ENCODE measurements around the gene SLC25A45.

SLC25A45 gene

DNA sequence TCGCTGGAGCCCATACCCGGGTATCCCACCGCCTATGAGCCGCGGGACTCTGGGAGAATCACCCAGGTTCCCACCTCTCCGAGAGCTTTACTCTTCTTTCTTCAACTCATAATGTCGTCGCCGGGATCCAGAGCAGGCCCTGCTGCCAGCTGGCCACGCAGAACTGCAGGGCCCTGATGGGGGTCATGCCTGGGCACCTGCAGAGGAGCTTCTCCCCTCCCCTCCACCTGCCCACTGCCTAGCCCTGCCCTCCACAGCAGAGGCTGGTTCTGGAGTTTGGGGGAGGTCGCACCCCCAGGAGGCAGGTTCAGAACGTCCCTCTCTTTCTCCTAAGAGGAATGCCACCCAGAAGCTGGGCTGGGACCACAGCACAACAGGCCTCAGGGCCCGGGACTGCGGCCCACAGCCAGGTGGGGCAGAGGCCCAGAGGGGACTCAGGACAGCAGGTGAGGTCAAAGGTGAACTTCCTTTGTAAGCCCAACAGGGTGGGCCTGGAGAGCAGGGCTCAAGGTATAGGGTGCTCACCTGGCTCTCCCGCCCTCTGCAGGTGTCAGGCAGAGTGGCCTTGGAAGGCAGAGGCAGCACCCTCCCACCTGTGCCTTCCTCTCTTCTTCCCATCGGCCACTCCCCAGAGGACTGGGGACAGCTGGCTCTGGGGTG is 1.9 kb downstream of the SLC25A45 start:
- Histone ChIP-seq H3K27me3 (ENCODE audit: insufficient read depth, low read length) (peaks cover 5% of the 10 kb centered on the region), H3K36me3 (ENCODE audit: insufficient read depth, low read length) (no peaks in the 10 kb centered on the region), H3K9me3 (ENCODE audit: low read length) (no peaks in the 10 kb centered on the region), H2AFZ (ENCODE audit: low read depth, low read length) (no peak overlapping the region), H3K4me1 (ENCODE audit: insufficient read depth, low read length) (peaks cover 15% of the 10 kb centered on the region), H3K4me3 (ENCODE audit: low read length) (no peak overlapping the region)

DNA sequence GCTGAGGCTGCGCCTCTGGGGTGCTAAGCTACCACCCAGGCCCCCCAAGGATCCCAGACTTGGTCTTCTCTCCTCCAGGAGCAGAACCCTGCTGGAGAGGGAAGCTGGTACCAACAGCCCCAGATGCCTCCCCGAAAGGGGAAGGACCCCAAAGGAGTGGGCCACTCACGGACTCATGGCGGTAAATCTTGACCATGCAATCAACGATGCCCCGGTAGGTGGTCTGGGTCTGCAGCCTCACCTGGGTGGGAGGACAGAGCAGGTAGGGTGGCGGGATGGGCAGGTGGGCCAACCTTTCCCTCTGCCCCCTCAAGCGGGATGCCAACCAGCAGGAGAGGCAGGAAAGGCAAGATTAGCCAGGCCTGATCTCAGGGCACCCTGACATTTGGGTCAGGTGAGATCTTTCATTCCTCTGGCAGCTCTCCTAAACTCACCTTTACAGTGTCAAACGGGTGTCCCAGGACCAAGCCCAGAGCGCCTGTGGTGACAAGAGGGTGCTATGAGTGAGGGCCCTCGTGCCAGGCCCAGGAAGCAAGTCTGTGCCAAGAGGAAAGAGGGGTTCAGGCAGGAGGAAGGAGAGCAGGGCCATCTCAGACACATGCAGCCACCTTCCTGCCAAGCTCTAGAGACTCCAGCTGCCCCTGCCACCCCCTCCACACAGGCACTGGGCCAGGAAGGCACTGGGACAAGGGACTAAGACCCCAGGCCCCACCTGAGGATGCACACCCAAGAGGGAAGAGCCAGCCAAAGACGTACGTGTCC is 2.6 kb downstream of the SLC25A45 start:
- no peak overlapping the region for H2AFZ ChIP-seq (ENCODE audit: low read depth, low read length)
- no peaks in the 10 kb centered on the region for H3K36me3 ChIP-seq (ENCODE audit: insufficient read depth, low read length)
- no peak overlapping the region for H3K4me3 ChIP-seq (ENCODE audit: low read length)
- no peaks in the 10 kb centered on the region for H3K9me3 ChIP-seq (ENCODE audit: low read length)
- H3K4me1 ChIP-seq (ENCODE audit: insufficient read depth, low read length), result peaks cover 15% of the 10 kb centered on the region
- H3K27me3 ChIP-seq (ENCODE audit: insufficient read depth, low read length), result peaks cover 5% of the 10 kb centered on the region

DNA sequence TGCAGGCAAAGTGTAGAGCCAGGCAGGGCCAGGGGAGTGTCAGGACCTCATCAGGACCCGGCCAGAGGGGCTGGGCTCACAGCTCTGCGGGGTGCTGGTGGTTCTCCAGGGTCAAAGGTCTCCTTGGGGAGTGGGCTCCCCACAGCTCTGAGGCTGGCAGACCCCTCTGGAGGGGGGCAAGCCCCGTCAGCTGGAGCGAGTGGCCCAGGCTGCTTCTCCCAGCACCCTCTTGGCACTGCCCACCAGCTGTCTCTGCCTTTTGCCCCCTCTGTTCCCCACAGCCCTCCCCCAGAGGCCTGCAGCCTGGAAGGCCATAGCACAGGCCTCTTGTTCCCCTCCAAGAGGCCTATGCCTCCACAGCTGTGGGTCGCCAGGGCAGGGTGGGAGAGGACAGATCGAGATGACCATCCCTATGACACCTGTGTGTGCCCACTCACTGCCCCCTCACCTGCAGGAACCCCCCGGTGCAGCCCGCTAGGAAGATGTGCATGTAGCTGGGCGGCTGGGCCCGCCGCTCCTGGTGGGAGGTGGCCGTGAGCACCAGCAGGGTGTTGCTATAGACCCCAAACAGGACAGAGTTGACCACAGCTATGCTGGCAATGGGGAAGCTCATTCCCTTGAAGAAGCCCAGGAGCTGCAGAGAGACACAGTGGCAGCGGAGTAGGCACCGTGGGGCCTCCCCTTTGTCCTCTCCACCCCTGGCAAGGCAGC is 3.4 kb downstream of the SLC25A45 start:
- no peaks in the 10 kb centered on the region for H3K36me3 ChIP-seq (ENCODE audit: insufficient read depth, low read length)
- no peak overlapping the region for H2AFZ ChIP-seq (ENCODE audit: low read depth, low read length)
- H3K27me3 ChIP-seq (ENCODE audit: insufficient read depth, low read length), result peaks cover 5% of the 10 kb centered on the region
- no peak overlapping the region for H3K4me3 ChIP-seq (ENCODE audit: low read length)
- H3K4me1 ChIP-seq (ENCODE audit: insufficient read depth, low read length), result peaks cover 15% of the 10 kb centered on the region
- no peaks in the 10 kb centered on the region for H3K9me3 ChIP-seq (ENCODE audit: low read length)

DNA sequence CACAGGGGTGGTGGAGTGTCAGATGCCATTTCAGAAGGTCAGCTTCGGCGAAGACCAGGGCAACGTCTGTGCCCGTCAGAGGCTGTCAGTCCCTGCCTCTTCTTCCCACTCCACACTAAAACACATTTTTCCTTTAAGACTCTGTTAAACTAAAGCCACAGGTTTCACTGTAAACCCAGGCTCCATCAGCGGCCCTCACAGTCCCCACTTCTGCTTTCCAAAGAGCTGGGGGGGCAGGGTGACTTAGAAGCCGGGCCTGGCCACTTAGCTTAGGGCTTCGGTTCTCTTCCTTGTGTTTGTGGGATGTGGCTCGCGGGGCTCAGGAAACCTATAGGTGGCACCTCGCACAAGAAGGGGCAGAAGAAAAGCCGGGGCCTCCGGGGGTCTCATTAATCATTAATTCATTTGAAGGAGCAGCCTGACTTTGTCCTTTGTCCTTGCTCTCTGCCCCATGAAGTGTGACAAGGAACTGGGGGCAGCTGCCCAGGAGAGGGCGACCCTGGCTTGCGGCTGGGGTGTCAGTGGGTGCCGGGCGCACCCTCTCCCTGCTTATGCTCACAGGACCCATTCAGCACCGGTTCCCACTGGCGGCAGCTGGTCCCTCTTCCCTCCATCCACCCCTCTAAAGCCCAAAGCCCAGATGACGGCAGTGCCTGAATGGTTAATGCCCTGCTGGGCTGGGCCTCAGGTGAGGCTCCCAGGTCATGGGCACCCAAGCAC is 4.1 kb downstream of the SLC25A45 start:
- Histone ChIP-seq H3K27me3 (ENCODE audit: insufficient read depth, low read length) (peaks cover 5% of the 10 kb centered on the region), H3K9me3 (ENCODE audit: low read length) (no peaks in the 10 kb centered on the region), H3K4me1 (ENCODE audit: insufficient read depth, low read length) (peaks cover 15% of the 10 kb centered on the region)

DNA sequence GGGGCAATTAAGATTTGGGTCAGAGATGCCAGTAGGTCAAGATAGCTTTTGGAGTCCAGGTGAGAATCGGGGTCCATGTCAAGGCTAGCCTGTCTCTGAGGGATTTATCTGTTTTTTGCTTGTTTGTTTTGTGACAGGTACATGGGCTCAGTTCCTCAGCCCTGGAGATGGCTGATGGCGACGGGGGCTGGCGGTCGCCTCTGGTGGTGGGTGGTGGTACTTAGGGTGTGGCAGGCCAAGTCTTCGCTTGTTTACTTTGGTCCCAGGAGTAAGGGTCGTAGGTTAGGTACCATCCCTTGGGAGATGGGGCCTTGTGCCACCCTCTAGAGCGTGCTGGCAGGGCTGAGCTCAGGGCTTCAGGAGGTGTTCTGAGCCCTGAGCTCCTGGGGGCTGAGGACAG is 4.7 kb downstream of the SLC25A45 start:
- H2AFZ ChIP-seq (ENCODE audit: low read depth, low read length), result no peak overlapping the region
- H3K27me3 ChIP-seq (ENCODE audit: insufficient read depth, low read length), result peaks cover 5% of the 10 kb centered on the region
- no peaks in the 10 kb centered on the region for H3K36me3 ChIP-seq (ENCODE audit: insufficient read depth, low read length)
- peaks cover 14% of the 10 kb centered on the region for H3K4me1 ChIP-seq (ENCODE audit: insufficient read depth, low read length)
- H3K4me3 ChIP-seq (ENCODE audit: low read length), result no peak overlapping the region
- no peaks in the 10 kb centered on the region for H3K9me3 ChIP-seq (ENCODE audit: low read length)

More for the DNA sequence above, 4.1 kb downstream of the SLC25A45 start:
- no peak overlapping the region for H2AFZ ChIP-seq (ENCODE audit: low read depth, low read length)
- no peaks in the 10 kb centered on the region for H3K36me3 ChIP-seq (ENCODE audit: insufficient read depth, low read length)
- H3K4me3 ChIP-seq (ENCODE audit: low read length), result no peak overlapping the region

DNA sequence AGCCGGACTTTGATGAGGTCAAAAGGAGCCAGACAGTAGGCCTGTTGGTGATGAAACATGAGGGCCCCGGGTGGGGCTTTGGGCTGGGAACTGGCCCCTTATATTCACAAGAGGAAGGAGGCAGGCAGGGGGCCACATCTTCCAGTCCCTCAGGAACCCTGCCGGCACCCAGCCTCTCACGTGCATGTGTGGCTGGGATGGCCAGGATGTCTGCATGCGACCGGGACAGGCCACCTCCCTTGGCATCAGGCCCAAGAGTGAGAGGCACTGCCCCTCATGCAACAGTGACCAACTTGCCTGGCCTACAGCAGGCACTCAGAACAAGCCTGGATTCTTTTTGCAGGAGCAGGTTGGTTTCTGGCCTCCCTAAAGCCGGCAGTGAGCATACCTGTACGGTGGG is 5.4 kb downstream of the SLC25A45 start:
- Histone ChIP-seq H3K27me3 (ENCODE audit: insufficient read depth, low read length) (peaks cover 5% of the 10 kb centered on the region), H2AFZ (ENCODE audit: low read depth, low read length) (no peak overlapping the region), H3K4me3 (ENCODE audit: low read length) (no peak overlapping the region), H3K36me3 (ENCODE audit: insufficient read depth, low read length) (no peaks in the 10 kb centered on the region), H3K4me1 (ENCODE audit: insufficient read depth, low read length) (peaks cover 6% of the 10 kb centered on the region), H3K9me3 (ENCODE audit: low read length) (no peaks in the 10 kb centered on the region)

DNA sequence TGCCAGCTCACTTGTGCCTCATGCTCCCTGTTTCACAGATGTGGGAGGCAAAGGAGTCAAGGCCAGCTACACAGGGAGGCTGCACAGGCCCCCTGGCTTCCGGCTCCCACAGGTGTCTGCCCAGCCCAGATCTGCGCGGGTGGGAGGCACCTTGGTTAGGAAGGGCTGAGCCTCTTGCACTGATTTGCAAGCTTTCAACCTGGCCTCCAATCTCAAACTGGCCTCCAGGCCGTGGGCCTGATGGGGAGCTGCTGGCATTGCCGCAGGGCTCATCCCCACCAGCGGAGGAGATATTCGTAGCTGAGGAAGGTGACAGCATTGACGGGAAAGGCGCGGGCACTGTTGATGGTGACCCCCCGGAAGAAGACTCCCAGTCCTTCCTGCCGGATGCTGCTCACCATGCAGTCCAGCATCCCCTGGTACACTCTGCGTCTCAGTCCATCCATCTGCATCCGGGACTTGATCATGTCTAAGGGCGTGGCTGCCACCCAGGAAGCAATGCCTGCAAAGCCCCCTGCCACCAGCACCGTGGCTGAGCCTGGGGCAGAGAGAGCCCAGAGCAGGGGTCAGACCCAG is 6.2 kb downstream of the SLC25A45 start:
- H3K4me3 ChIP-seq (ENCODE audit: low read length), result no peak overlapping the region
- H3K4me1 ChIP-seq (ENCODE audit: insufficient read depth, low read length), result peaks cover 2% of the 10 kb centered on the region
- no peaks in the 10 kb centered on the region for H3K36me3 ChIP-seq (ENCODE audit: insufficient read depth, low read length)
- H3K9me3 ChIP-seq (ENCODE audit: low read length), result no peaks in the 10 kb centered on the region
- peaks cover 5% of the 10 kb centered on the region for H3K27me3 ChIP-seq (ENCODE audit: insufficient read depth, low read length)
- no peak overlapping the region for H2AFZ ChIP-seq (ENCODE audit: low read depth, low read length)

DNA sequence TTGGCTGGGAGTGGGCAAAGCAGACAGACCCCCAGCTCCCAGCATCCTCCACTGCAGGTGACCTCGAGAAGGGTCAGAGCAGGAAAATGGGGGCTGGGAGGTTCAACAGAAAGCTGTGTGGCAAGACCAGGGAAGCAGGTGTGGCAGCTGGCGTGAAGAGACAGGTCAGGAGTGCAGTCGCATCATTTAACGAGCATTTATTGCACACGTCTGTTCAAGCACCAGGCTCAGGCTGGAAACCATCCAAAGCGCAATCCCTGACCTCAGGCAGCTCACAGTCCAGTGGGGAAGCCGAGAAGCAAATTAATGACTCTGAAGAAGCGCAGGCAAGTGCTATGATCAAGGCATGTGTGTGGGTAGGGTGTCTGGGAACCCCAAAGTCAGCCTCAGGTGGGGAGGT is 7.4 kb downstream of the SLC25A45 start:
- Histone ChIP-seq H3K27me3 (ENCODE audit: insufficient read depth, low read length) (peaks cover 5% of the 10 kb centered on the region), H2AFZ (ENCODE audit: low read depth, low read length) (no peak overlapping the region), H3K9me3 (ENCODE audit: low read length) (no peaks in the 10 kb centered on the region), H3K4me3 (ENCODE audit: low read length) (no peak overlapping the region), H3K4me1 (ENCODE audit: insufficient read depth, low read length) (peaks cover 2% of the 10 kb centered on the region), H3K36me3 (ENCODE audit: insufficient read depth, low read length) (no peaks in the 10 kb centered on the region)

DNA sequence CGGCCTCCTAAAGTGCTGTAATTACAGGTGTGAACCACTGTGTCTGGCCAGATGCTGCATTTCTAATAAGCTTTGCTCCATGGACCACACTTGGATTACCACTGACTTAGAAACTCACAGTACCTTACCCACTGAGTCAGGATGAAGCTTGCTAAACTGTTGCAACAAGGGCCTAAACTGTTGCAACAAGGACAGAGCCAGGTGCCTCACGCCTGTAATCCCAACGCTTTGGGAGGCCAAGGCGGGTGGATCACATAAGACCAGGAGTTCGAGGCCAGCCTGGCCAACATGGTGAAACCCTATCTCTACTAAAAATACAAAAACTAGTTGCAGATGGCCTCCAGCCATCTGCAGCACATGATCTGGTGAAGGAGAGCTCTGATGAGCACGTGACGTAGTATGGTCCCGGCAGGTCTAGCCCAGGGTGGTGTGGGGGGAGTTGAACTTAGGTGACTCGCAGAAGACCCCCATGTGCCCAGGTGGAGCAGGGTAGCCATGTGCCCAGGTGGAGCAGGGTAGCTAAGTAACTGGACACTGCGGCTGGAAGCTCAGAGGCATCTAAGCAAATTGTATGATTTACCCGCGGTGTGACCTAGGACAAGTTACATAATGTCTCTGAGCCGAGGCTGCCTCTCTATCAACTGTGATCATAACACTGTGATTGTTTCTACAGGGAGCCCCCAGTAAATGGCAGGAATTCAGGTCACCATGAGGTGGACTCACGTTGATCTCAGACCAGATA is 8.4 kb downstream of the SLC25A45 start:
- no peaks in the 10 kb centered on the region for H3K9me3 ChIP-seq (ENCODE audit: low read length)
- no peak overlapping the region for H2AFZ ChIP-seq (ENCODE audit: low read depth, low read length)
- H3K36me3 ChIP-seq (ENCODE audit: insufficient read depth, low read length), result no peaks in the 10 kb centered on the region
- H3K4me3 ChIP-seq (ENCODE audit: low read length), result no peak overlapping the region
- H3K4me1 ChIP-seq (ENCODE audit: insufficient read depth, low read length), result peaks cover 2% of the 10 kb centered on the region
- H3K27me3 ChIP-seq (ENCODE audit: insufficient read depth, low read length), result peaks cover 7% of the 10 kb centered on the region

DNA sequence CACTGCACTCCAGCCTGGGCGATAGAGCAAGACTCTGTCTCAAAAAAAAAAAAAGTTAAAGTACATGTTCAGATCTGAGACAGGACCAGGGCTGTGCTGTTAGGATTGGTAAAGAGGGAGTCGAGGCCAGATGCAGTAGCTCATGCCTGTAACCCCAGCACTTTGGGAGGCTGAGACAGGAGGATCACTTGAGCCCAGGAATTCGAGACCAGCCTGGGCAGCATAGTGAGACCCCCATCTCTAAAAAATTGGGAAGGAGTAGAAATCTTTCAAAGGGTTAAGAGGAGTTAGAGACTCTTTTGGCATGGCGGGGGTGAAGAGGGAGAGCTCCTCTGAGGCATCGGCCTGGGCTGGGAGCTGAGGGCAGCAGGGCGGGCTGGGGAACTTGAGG is 11.8 kb downstream of the SLC25A45 start:
- Histone ChIP-seq H3K4me3 (ENCODE audit: low read length) (no peak overlapping the region), H3K4me1 (ENCODE audit: insufficient read depth, low read length) (no peaks in the 10 kb centered on the region), H3K27me3 (ENCODE audit: insufficient read depth, low read length) (peaks cover 2% of the 10 kb centered on the region), H3K9me3 (ENCODE audit: low read length) (no peaks in the 10 kb centered on the region), H3K36me3 (ENCODE audit: insufficient read depth, low read length) (no peaks in the 10 kb centered on the region), H2AFZ (ENCODE audit: low read depth, low read length) (no peak overlapping the region)

DNA sequence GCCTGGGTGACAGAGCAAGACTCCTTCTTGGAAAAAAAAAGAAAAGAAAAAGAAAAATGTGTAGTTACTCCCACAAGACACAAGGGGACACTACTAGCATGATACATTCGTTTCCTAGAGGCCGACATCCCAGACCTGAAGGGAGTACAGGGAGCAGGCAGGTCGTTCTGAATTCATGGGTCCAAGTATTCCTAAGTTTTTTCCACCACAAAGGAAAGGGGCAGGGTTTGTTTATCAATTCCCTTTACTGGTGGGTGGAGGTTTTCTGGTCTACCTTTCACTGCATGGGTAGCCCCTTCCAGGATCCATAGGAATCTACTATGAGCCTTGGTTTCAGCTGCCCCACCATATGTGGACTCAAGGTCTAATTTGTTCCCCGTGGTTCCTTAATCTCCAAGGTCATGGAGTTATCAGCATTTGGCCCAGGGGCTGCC is 16.1 kb downstream of the SLC25A45 start:
- Histone ChIP-seq H3K9me3 (ENCODE audit: low read length) (no peaks in the 10 kb centered on the region), H3K4me3 (ENCODE audit: low read length) (no peak overlapping the region), H3K4me1 (ENCODE audit: insufficient read depth, low read length) (no peaks in the 10 kb centered on the region), H3K27me3 (ENCODE audit: insufficient read depth, low read length) (peaks cover 2% of the 10 kb centered on the region), H3K36me3 (ENCODE audit: insufficient read depth, low read length) (no peaks in the 10 kb centered on the region), H2AFZ (ENCODE audit: low read depth, low read length) (no peak overlapping the region)

DNA sequence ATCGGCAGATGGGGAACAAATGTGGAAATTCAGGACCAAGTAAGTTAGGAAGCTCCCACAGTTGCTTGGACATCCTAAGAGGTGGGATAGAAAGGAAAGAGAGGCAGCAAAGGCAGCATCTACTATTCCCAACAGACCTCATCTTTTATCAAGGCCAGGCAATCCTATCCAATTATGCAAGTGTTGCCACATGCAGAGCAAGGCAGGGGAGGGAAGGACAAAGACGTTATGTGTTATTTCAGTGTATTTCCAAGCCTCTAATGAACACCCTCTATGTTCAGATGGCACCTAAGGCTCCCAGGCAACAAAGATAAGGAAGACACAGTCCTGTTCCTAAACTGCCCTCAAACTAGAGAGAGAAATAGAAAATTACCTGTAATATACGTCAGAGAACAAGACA is 18.7 kb downstream of the SLC25A45 start:
- no peak overlapping the region for H2AFZ ChIP-seq (ENCODE audit: low read depth, low read length)
- H3K36me3 ChIP-seq (ENCODE audit: insufficient read depth, low read length), result no peaks in the 10 kb centered on the region
- no peak overlapping the region for H3K4me3 ChIP-seq (ENCODE audit: low read length)
- no peaks in the 10 kb centered on the region for H3K27me3 ChIP-seq (ENCODE audit: insufficient read depth, low read length)
- no peaks in the 10 kb centered on the region for H3K9me3 ChIP-seq (ENCODE audit: low read length)
- H3K4me1 ChIP-seq (ENCODE audit: insufficient read depth, low read length), result peaks cover 4% of the 10 kb centered on the region

All from neuron (in vitro differentiated cells).